GM18861 (cell line): ENCODE data around the gene ADISSP.

ENCODE experiments used
- ATAC-seq: cut with Tn5 transposase; IDR thresholded peaks from one replicate; pipeline ENCODE4 v1.9.1; 2021; ENCODE audit not compliant: unreplicated experiment

ADISSP gene

DNA sequence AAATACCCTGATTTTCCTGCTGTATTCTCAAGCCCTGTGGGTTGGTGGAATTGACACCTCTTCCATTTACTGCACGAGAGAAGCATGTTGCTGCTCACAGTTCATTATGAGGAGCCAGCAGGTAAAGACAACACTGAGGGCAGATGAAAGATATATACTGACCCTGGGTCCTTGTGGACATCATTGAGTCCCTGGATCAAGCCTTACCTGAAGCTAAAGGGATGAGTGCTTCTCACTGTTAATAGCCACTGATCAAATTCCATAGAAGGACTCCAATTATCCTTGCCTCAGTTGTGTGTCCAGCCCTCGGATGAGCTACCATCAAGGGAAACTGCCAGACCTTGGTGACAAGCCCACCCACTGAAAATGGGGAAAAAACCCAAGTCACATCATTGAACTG is 47.5 kb downstream of the ADISSP start:
- ATAC-seq, result no peak

DNA sequence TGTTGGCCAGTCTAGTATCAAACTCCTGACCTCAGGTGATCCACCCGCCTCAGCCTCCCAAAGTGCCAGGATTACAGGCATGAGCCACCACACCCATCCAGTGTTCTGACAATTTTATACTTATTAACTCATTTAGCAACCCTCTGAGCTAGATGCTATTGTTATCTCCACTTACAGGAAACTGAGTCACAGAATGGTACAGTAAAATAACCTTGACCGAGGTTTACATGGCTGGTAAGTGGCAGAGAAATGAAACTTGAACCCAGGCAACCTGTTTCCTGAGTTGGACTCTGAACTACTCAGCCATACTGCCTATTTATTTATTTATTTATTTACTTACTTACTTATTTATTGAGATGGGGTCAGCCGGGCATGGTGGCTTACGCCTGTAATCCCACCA is 48.5 kb downstream of the ADISSP start:
- ATAC-seq, result no peak

DNA sequence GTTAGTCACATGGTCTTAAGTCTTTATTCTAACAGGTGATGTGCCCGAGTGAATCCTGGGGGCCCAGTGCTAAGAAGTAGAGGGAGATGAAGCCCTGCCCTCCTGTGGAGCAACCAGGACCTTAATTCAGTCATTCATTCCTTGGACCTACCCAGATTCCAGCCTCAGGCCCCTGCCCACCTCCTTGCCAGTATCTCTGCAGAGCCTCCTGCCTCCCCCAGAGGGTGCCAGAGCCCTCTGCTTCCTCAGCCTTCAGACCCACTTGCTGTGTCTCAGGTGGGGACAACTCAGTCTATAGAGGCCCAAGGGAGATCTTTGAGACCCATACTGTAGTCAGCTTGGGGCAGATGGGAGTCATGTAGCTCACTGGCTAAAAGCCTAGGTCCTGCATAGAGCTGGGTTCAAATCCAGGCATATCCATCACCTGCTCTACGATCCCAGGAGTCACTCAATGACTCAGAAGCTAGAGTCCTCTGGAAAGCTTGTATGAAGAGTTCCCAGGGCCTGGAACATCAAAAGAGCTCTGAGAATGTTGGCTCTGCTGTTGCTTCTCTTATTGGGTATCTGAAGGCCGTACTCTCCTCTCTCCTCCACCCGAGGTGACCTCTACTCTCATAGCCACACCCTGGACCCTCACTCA is 51.2 kb downstream of the ADISSP start:
- ATAC-seq, result no peak

DNA sequence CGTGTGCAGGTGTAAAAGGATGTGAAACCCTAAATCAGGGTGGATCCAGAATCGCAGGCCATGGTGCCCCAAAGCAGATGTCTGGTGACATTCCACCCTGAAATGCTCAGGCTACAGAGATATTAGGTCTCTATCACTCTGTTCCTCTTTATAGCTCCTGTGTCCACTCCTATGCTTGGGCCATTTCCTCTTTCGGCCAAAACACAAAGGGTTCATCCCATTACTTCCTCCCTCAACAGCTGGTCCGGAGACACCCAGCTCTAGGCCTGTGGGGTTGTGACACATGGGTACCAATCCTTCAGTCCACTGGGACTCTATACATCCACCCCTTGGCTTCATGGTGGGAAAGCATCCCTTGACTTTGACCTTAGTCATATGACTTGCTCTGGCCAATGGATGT is 53.5 kb downstream of the ADISSP start:
- ATAC-seq, result no peak

DNA sequence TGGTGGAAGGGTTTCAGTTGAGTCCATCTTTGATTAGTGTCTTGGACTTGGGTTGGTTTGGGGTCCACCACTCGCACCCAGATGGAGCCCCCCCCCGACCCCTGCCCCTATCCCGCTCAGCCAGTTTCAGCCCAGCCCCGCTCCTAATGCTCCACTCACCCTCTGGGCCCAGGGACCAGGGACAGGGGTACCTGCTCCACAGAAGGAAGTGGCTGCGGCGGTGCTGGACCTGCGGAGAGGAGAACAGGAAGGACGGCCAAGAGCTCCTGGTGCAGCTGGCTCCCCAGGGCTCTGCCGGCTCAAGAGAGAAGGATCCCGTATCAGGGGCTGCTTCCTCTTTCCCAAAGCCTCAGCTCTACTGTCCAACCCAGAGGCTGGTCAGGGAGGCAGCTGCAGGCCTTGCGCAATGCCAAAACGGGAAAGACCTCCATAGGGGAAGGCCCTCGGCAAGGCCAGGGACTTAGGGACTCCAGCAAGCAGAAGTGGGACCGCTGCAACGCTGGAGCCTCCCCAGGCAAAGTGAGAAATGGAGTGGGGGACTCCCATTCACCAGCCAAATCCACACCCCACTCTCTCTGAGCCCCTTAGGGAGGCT is 55.2 kb downstream of the ADISSP start, which contains the start of gene SIGLEC1:
Gene SIGLEC1, minus strand, starts transcription at position 322 of the 595 bp plus-strand sequence. CDS start 5,472 bp downstream, outside the sequence.
- no peak for ATAC-seq

DNA sequence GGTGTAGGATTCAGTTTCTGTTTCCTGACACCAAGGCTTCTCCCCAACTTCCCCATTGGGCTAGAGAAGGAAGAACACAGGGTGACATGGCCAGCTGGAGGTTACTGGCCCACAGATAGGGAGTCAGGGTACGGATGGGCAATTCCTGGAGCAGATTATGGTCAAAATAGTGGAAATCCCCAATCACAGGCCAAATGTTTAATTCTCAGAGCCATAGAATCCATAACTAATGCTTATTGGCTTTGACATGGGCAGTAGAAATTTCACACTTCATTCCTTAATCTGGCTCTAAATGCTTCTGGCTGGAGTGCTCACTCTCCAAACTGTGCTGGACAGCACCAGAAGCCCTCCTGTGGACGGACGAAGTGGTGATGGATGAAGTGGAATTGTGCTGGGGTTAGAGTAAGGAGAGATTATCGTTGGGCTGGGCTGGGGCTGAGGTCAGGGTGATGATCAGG is 56.0 kb downstream of the ADISSP start:
- ATAC-seq, result no peak

DNA sequence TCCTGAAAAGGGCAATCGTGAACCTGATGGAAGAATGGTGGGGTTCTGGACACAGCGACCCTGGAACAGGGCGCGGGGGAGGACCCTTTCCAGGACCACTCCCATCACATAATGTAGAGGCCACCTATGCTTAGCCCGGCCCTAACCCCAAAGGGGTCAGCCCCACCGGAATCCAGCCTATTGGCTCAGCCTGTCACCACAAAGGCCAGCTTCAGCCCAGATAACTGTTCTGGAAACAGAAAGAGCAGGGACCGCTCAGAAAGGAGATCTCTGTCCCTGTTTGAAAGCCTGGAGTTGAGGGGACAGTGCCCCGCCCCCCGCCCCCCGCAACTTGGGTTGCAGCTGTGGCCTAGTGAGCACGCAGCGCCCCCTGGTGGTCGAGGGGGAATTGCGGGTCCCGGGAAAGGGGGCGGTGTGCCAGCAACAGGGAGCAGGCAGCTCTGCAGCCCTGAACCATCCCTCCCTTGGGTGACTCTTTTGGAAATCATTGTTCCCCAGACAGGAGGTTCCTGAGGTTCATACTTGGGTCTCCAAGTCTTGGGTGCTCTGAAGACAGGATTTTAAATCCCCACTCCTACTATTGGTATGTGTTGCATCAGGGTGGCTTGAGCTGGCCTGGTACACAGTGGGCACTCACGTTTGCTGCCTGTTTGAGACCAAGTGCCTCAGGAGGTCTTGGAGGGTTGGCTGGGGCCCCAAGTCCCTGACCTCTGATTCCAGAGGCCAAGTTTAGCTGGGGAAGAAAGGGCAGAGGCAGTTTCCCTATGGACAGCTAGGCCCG is 56.7 kb downstream of the ADISSP start:
- ATAC-seq, result no peak

DNA sequence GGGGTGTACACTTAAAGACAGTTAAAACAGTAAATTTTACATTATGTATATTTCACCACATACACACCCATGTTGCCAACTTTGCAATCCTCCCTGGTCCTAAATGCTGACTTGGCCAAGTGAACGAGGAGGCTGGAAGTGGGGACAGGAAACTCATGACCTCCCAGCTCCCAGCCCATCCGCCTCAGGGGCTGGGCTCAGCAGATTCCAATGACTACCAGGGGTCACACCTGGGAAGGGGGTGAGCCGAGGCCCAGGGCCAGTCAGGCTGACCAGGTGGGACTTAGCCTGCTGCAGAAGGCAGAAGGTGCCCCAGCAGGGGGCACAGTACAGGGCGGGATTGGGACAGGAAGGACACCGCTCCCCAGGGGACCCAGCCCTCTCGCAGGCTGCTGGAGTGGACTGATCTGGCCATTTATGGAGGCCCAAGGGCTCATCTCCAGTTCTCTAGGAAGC is 57.5 kb downstream of the ADISSP start:
- ATAC-seq, result no peak

DNA sequence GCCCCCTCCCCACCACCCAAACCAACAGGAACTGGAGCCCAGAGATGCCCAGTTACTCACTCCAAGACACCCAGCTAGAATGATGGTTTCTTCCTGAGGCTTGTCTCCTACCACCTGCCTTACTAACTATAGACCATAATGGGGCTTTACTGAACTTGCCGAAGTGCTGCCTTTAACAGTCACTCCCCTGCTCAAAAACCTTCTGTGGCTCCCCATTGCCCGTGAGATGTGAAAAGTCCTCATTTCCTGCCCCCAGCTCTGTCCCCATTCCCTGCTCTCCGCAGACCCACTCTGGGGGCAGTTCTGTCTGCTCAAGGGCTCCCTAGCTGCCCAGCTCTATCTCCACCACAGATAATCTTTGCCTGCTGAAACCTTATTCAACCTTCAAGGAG is 60.0 kb downstream of the ADISSP start:
- ATAC-seq, result no peak

DNA sequence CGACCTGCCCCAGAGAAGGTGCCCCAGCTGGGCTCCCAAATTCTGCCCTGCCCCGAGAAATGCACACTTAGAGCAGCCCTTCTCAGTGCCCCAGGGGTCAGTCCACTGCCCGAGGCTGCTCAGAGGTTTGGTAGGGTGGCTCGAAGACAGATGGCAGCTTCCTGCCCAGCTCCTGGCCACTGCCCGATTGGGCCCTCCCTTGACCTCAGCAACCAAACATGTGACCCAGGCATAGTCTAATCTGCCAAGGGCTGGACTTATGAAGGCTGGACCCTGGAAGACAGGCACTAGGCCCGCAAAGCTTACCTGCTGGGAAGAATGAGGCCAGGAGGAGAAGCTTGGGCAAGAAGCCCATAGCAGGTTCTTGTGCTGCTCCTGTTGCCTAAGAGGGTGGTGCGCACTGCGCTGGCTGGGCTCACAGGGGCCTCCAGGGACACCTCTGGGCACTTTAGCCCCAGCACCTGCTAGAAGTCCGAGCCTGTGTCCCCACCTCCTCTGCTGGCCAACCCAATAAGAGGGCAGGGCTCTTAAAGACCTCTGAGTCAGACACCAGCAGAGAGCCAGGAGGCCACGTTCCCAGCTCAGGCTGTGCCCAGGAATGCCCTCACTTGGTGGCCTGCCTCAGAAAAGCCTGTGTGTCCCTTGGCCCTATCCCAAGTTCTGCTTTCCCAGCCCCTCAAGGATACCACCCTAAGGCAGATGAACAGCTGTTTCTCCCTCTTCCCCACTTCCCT is 60.6 kb downstream of the ADISSP start:
- ATAC-seq, result no peak

DNA sequence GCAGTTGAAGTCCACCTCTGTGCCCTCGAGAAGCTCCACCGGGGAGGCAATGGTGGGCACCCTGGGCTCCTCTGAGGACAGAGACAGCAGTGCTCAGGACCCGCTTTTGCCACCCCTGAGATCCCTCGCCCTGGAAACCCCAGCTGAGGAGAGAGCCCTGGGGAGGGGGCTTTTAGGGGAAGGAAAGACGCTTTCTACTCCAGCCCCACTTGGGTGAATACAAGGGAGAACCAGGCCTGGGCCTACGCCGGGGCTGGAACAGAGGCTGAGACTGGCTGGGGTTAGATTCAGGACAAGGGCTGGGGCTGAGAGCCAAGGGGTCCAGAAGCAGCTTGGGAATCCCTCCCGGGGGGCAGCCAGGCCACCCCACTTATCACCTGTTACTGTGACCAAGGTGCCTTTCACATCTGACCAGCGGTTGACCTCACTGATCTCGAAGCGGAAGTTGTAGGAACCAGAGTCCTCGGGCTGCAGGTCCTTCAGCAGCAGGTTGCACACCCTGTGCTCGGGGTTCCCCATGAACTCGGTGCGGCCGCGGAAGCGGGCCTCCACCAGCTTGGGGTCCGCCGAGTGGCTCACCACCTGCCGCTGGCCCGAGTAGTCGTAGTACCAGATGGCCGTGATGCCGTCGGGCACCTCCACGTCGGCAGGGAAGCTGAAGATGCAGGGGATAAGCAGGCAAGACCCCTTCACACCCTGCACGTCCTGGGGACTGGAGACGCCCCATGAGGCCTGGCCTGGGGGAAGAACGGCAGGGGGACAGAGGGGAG is 61.4 kb downstream of the ADISSP start:
- no peak for ATAC-seq

DNA sequence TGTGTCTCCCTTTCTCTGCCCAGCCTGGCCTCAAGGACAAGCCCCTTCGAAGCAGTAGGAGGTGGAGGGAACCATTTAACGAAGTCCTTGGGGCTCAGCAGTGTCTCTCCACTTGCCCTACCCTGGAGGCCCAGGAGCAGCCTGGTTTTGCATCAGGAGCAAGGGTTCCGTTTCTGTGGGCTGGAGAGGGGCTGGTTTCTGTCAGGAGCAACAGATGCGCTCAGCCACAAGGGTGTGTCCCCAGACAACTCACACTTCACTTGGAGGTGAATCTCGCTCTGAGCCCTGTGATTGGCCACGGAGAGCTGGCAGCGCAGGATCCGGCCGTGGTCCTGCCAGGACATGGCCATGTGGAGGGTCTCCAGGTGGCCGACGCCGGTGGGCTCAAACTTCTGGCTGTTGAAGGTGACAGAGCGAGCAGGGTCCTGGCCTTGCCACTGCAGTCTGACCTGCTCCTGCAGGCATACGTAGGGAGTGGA is 62.0 kb downstream of the ADISSP start:
- no peak for ATAC-seq

DNA sequence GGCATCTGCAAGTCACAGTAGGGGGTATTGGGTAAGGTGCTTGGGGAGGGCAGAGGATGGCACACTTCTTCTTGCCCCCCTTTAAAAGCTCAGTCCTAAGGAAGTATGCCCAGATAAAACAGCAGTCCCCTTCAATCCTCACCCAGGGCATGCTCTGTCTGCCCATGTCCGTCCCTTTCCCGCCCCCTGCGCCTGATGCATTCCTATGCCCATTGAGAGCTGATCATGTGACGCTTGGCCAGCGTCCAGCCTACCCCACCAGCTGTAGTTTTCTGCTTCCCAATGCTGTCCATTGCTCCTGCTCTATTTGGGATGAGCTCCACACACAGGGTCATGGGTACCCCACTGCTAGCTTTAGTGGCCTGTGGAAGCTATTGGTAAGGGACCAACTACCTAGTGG is 63.5 kb downstream of the ADISSP start:
- ATAC-seq, result no peak
